WTC11 (cell line): ENCODE data around the gene SCAANT1.

Source experiments
- ATF1 ChIP-seq: sonication (generic); formaldehyde crosslinking; IDR thresholded peaks from 2 replicates; pipeline ENCODE4 v1.8.1; 2023; ENCODE audit warnings: mild to moderate bottlenecking, moderate library complexity, missing genetic modification reagents
- IRF2 ChIP-seq: sonication (generic); formaldehyde crosslinking; IDR thresholded peaks from 2 replicates; pipeline ENCODE4 v1.8.0; 2022; ENCODE audit warnings: low read depth, missing genetic modification reagents, borderline replicate concordance
- NR2C2 ChIP-seq: sonication (generic); formaldehyde crosslinking; IDR thresholded peaks from 2 replicates; pipeline ENCODE4 v1.8.0; 2022; ENCODE audit warnings: mild to moderate bottlenecking, missing genetic modification reagents
- TP53 ChIP-seq: sonication (generic); formaldehyde crosslinking; IDR thresholded peaks from 2 replicates; pipeline ENCODE4 v1.8.1; 2023; ENCODE audit warnings: mild to moderate bottlenecking, missing genetic modification reagents
- TF ChIP-seq, protein P1 (sequence below): fragments of 200-600 bp; IDR thresholded peaks from 2 replicates; pipeline ENCODE4 v1.8.0; 2022; ENCODE audit warnings: antibody characterized with exemption
- TF ChIP-seq, protein P2 (sequence below): sonication (generic); formaldehyde crosslinking; IDR thresholded peaks from 2 replicates; pipeline ENCODE4 v1.8.0; 2022; ENCODE audit warnings: mild to moderate bottlenecking, missing genetic modification reagents

DNA sequence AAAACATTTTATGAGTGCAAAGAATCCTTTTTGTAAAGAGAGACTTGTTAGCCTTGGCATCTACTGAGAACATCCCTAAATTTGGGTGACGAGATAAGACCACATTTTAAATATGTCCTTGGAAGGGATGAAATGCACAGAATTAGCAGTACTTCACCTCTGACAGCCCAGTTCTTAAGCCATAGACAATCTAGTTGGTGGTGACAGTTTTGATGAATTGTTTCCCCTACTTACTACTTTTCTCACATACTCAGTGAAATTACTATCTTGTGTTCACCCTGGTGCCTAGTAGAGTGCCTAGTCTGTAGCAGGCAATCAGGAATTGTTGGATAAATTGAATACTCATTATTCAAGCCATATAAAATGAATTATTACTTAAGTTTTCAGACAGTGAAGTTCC, 3.4 kb downstream of the SCAANT1 start:
- TF ChIP-seq NR2C2 (CRISPR knock-in tag) (no peak), ATF1 (CRISPR knock-in tag) (no peak), IRF2 (CRISPR knock-in tag) (no peak), TP53 (CRISPR knock-in tag) (no peak)
- TF ChIP-seq, protein P1, sequence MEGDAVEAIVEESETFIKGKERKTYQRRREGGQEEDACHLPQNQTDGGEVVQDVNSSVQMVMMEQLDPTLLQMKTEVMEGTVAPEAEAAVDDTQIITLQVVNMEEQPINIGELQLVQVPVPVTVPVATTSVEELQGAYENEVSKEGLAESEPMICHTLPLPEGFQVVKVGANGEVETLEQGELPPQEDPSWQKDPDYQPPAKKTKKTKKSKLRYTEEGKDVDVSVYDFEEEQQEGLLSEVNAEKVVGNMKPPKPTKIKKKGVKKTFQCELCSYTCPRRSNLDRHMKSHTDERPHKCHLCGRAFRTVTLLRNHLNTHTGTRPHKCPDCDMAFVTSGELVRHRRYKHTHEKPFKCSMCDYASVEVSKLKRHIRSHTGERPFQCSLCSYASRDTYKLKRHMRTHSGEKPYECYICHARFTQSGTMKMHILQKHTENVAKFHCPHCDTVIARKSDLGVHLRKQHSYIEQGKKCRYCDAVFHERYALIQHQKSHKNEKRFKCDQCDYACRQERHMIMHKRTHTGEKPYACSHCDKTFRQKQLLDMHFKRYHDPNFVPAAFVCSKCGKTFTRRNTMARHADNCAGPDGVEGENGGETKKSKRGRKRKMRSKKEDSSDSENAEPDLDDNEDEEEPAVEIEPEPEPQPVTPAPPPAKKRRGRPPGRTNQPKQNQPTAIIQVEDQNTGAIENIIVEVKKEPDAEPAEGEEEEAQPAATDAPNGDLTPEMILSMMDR, result no peak
- TF ChIP-seq, protein P2, sequence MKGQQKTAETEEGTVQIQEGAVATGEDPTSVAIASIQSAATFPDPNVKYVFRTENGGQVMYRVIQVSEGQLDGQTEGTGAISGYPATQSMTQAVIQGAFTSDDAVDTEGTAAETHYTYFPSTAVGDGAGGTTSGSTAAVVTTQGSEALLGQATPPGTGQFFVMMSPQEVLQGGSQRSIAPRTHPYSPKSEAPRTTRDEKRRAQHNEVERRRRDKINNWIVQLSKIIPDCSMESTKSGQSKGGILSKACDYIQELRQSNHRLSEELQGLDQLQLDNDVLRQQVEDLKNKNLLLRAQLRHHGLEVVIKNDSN (CRISPR knock-in tag), result no peak
